H9 (cell line): ENCODE data around the gene LRP1. TPM values are rescaled to one million over a fixed set of nuclear protein-coding genes. Genes with fewer than 3 reads are reported as not detected.

Experiments
- DNase-seq: peaks from one replicate; pipeline ENCODE4 v3.0.0-alpha.2; 2017
- H2AFZ ChIP-seq: one replicate; pipeline ENCODE4 v1.6.1; 2013; ENCODE audit warnings: mild to moderate bottlenecking, low read length, control low read depth, moderate library complexity
- H2AK5ac ChIP-seq: 2 replicates; pipeline ENCODE4 v1.6.1; 2013; ENCODE audit warnings: low read length, control low read depth, mixed read lengths; ENCODE audit not compliant: insufficient read length
- H2BK120ac ChIP-seq: one replicate; pipeline ENCODE4 v1.6.1; 2013; ENCODE audit warnings: low read depth, mild to moderate bottlenecking, low read length, control low read depth, inconsistent platforms; ENCODE audit not compliant: poor library complexity, severe bottlenecking
- H2BK12ac ChIP-seq: 2 replicates; pipeline ENCODE4 v1.6.1; 2013; ENCODE audit warnings: low read length, control low read depth, mixed read lengths, low read depth; ENCODE audit not compliant: insufficient read length
- H2BK15ac ChIP-seq: 2 replicates; pipeline ENCODE4 v1.6.1; 2013; ENCODE audit warnings: low read depth, low read length, control low read depth
- H2BK20ac ChIP-seq: one replicate; pipeline ENCODE4 v1.6.1; 2013; ENCODE audit warnings: low read depth, mild to moderate bottlenecking, low read length, control low read depth, inconsistent platforms; ENCODE audit not compliant: poor library complexity, severe bottlenecking
- H2BK5ac ChIP-seq: 2 replicates; pipeline ENCODE4 v1.6.1; 2013; ENCODE audit warnings: low read length, control low read depth, mixed read lengths; ENCODE audit not compliant: insufficient read length
- H3K14ac ChIP-seq: 2 replicates; pipeline ENCODE4 v1.6.1; 2013; ENCODE audit warnings: low read length, control low read depth; ENCODE audit not compliant: insufficient read depth
- H3K18ac ChIP-seq: 2 replicates; pipeline ENCODE4 v1.6.1; 2013; ENCODE audit warnings: low read depth, mild to moderate bottlenecking, mixed read lengths, low read length, control low read depth; ENCODE audit not compliant: insufficient read length
- H3K23ac ChIP-seq: 2 replicates; pipeline ENCODE4 v1.6.1; 2013; ENCODE audit warnings: low read length, control low read depth, mixed read lengths, low read depth; ENCODE audit not compliant: insufficient read length
- H3K23me2 ChIP-seq: 2 replicates; pipeline ENCODE4 v1.6.1; 2013; ENCODE audit warnings: low read depth, mild to moderate bottlenecking, mixed read lengths, low read length, control low read depth; ENCODE audit not compliant: insufficient read length, poor library complexity, severe bottlenecking
- H3K27ac ChIP-seq: 2 replicates; pipeline ENCODE4 v1.5.1; 2013; ENCODE audit warnings: low read length, control low read depth, mixed read lengths, low read depth; ENCODE audit not compliant: insufficient read length
- H3K27me3 ChIP-seq: 2 replicates; pipeline ENCODE4 v1.6.1; 2013; ENCODE audit warnings: low read length, control low read depth, inconsistent platforms; ENCODE audit not compliant: insufficient read depth
- H3K4ac ChIP-seq: 2 replicates; pipeline ENCODE4 v1.6.1; 2013; ENCODE audit warnings: low read depth, mild to moderate bottlenecking, control low read depth, inconsistent platforms, low read length, moderate library complexity
- H3K4me1 ChIP-seq: 2 replicates; pipeline ENCODE4 v1.6.1; 2013; ENCODE audit warnings: low read length, control low read depth, inconsistent platforms; ENCODE audit not compliant: insufficient read depth
- H3K4me2 ChIP-seq: 2 replicates; pipeline ENCODE4 v1.6.1; 2013; ENCODE audit warnings: low read length, control low read depth, mixed read lengths; ENCODE audit not compliant: insufficient read length, insufficient read depth
- H3K56ac ChIP-seq: 2 replicates; pipeline ENCODE4 v1.6.1; 2013; ENCODE audit warnings: low read depth, mild to moderate bottlenecking, mixed read lengths, low read length, control low read depth; ENCODE audit not compliant: insufficient read length
- H3K79me1 ChIP-seq: 2 replicates; pipeline ENCODE4 v1.6.1; 2013; ENCODE audit warnings: low read depth, mild to moderate bottlenecking, moderate library complexity, low read length, control low read depth, inconsistent platforms; ENCODE audit not compliant: insufficient read depth, poor library complexity, severe bottlenecking
- H3K79me2 ChIP-seq: 2 replicates; pipeline ENCODE4 v1.6.1; 2013; ENCODE audit warnings: low read length, control low read depth, inconsistent platforms; ENCODE audit not compliant: insufficient read depth
- H3K9ac ChIP-seq: 2 replicates; pipeline ENCODE4 v1.6.1; 2013; ENCODE audit warnings: low read length, control low read depth, mixed read lengths; ENCODE audit not compliant: insufficient read length; ENCODE audit errors: extremely low read depth
- H3K9me3 ChIP-seq: one replicate; pipeline ENCODE4 v1.6.1; 2013; ENCODE audit warnings: low read depth, low read length, inconsistent platforms; ENCODE audit not compliant: control insufficient read depth
- H3T11ph ChIP-seq: one replicate; pipeline ENCODE4 v1.6.1; 2013; ENCODE audit warnings: mild to moderate bottlenecking, low read length, control low read depth, inconsistent platforms
- H4K20me1 ChIP-seq: one replicate; pipeline ENCODE4 v1.6.1; 2013; ENCODE audit not compliant: control insufficient read depth, insufficient read length, insufficient read depth
- H4K5ac ChIP-seq: 2 replicates; pipeline ENCODE4 v1.6.1; 2013; ENCODE audit warnings: low read depth, mild to moderate bottlenecking, mixed read lengths, low read length, control low read depth; ENCODE audit not compliant: insufficient read length
- H4K8ac ChIP-seq: replicated peaks from 2 replicates; pipeline ENCODE4 v1.6.1; 2013; ENCODE audit warnings: low read length, control low read depth, mixed read lengths, low read depth; ENCODE audit not compliant: insufficient read length
- H4K91ac ChIP-seq: 2 replicates; pipeline ENCODE4 v1.6.1; 2013; ENCODE audit warnings: low read depth, mild to moderate bottlenecking, moderate library complexity, mixed read lengths, low read length, control low read depth; ENCODE audit not compliant: insufficient read length
- H3K27ac Mint-ChIP-seq, 3 experiments: 2 replicates in 2 of 3; 3 replicates in 1 of 3; pipeline ENCODE4 v1.8.0; 2020 to 2021; ENCODE audit warnings: mixed read lengths in 3 of 3, mild to moderate bottlenecking in 1 of 3, moderate library complexity in 1 of 3
- H3K27me3 Mint-ChIP-seq: 2 replicates; pipeline ENCODE4 v1.8.0; 2021; ENCODE audit warnings: low read depth, mild to moderate bottlenecking, moderate library complexity, mixed read lengths
- H3K36me3 Mint-ChIP-seq, 3 experiments: 2 replicates in 2 of 3; 3 replicates in 1 of 3; pipeline ENCODE4 v1.8.0; 2020 to 2021; ENCODE audit warnings: low read depth in 3 of 3, mixed read lengths in 3 of 3; ENCODE audit not compliant: insufficient read depth in 1 of 3
- H3K4me1 Mint-ChIP-seq, 2 experiments: 2 replicates each; pipeline ENCODE4 v1.8.0; 2020; ENCODE audit warnings: mixed read lengths in 2 of 2
- H3K4me3 Mint-ChIP-seq, 2 experiments: 2 replicates in 1 of 2; 3 replicates in 1 of 2; pipeline ENCODE4 v1.8.0; 2020 to 2021; ENCODE audit warnings: mild to moderate bottlenecking in 2 of 2, mixed read lengths in 2 of 2, moderate library complexity in 1 of 2
- H3K9me3 Mint-ChIP-seq, 2 experiments: 2 replicates in 1 of 2; 3 replicates in 1 of 2; pipeline ENCODE4 v1.8.0; 2020; ENCODE audit warnings: mild to moderate bottlenecking in 2 of 2, mixed read lengths in 2 of 2, moderate library complexity in 1 of 2
- WGBS: extraction: QIAGEN DNeasy Blood & Tissue Kit; methylation state at CpG from one replicate; pipeline ENCODE4 v1.1.7; 2013; ENCODE audit warnings: missing lambda C conversion rate, low lambda C conversion rate, mixed read lengths; ENCODE audit not compliant: insufficient read length; ENCODE audit errors: extremely low coverage; 5-methylcytosine and 5-hydroxymethylcytosine counted together
- total RNA-seq: library from RNA; stranded (reverse); gene quantifications from 2 replicates; pipeline ENCODE4 v1.2.1, GENCODE V29; 2021
- TF ChIP-seq, protein P1 (sequence below): fragments of 200-600 bp; sonication (generic); conservative IDR thresholded peaks from 3 replicates; pipeline ENCODE4 v1.8.0; 2021; ENCODE audit warnings: antibody characterized with exemption, mild to moderate bottlenecking

LRP1 gene
- total RNA-seq, 1 experiment from 2014 or later, result 115 TPM

DNA sequence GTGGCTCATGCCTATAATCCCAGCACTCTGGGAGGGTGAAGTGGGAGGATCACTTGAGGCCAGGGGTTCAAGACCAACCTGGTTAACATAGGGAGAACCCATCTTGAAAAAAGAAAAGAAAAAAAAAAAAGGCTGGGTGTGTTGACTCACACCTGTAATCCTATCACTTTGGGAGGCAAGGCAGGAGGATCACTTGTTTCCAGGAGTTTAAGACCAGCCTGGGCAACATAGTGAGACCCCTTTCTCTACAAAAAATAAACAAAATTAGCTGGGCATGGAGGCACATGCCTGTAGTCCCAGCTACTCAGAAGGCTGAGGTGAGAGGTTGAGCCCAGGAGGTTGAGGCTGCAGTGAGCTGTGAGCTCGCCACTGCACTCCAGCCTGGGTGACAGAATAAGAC lies 42.1 kb downstream of the LRP1 start:
- TF ChIP-seq, protein P1, sequence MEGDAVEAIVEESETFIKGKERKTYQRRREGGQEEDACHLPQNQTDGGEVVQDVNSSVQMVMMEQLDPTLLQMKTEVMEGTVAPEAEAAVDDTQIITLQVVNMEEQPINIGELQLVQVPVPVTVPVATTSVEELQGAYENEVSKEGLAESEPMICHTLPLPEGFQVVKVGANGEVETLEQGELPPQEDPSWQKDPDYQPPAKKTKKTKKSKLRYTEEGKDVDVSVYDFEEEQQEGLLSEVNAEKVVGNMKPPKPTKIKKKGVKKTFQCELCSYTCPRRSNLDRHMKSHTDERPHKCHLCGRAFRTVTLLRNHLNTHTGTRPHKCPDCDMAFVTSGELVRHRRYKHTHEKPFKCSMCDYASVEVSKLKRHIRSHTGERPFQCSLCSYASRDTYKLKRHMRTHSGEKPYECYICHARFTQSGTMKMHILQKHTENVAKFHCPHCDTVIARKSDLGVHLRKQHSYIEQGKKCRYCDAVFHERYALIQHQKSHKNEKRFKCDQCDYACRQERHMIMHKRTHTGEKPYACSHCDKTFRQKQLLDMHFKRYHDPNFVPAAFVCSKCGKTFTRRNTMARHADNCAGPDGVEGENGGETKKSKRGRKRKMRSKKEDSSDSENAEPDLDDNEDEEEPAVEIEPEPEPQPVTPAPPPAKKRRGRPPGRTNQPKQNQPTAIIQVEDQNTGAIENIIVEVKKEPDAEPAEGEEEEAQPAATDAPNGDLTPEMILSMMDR, result no peak
- no peak for DNase-seq
- H2BK15ac ChIP-seq, result no peak overlapping the region
- H3K23me2 ChIP-seq, result no peaks in the 10 kb centered on the region
- no CpG with 5 or more reads among the region's 1 CpG for WGBS
- no peak overlapping the region for H2BK12ac ChIP-seq
- peak overlapping the region in 2 of 3 experiments; percentile 41 to 88; a peak in 2 of 7 replicates for H3K27ac Mint-ChIP-seq
- H3K4me1 Mint-ChIP-seq, result peaks cover 0 to 9% of the 10 kb centered on the region in 2 experiments; a peak in 2 of 4 replicates
- no peaks in the 10 kb centered on the region for H4K20me1 ChIP-seq
- peaks cover 39 to 87% (median 80%) of the 10 kb centered on the region in 3 experiments; a peak in 6 of 7 replicates for H3K36me3 Mint-ChIP-seq
- no peaks in the 10 kb centered on the region for H3K9me3 ChIP-seq
- no peaks in the 10 kb centered on the region for H3K27me3 Mint-ChIP-seq
- H2BK20ac ChIP-seq, result no peak overlapping the region
- no peaks in the 10 kb centered on the region for H3K27me3 ChIP-seq
- no peak overlapping the region for H2BK120ac ChIP-seq
- H4K91ac ChIP-seq, result no peak overlapping the region
- H2BK5ac ChIP-seq, result no peak overlapping the region
- no peak overlapping the region for H2AFZ ChIP-seq
- no peak overlapping the region for H3T11ph ChIP-seq
- no peak overlapping the region for H3K18ac ChIP-seq
- no peak overlapping the region for H3K4me2 ChIP-seq
- no peak overlapping the region for H3K27ac ChIP-seq
- no peak overlapping the region for H3K23ac ChIP-seq
- H3K79me2 ChIP-seq, result no peaks in the 10 kb centered on the region
- no peak overlapping the region for H2AK5ac ChIP-seq
- H3K56ac ChIP-seq, result no peak overlapping the region
- H3K4me3 Mint-ChIP-seq, result no peak overlapping the region
- H3K9ac ChIP-seq, result no peak overlapping the region
- no peaks in the 10 kb centered on the region for H3K79me1 ChIP-seq
- no peak overlapping the region for H3K4ac ChIP-seq
- H3K14ac ChIP-seq, result no peak overlapping the region
- no peak overlapping the region for H4K5ac ChIP-seq
- no peak overlapping the region for H4K8ac ChIP-seq
- H3K9me3 Mint-ChIP-seq, result no peaks in the 10 kb centered on the region
- H3K4me1 ChIP-seq, result no peaks in the 10 kb centered on the region
